T-cell (primary cell): ENCODE data around the gene CTXN1. TPM values are rescaled to one million over a fixed set of nuclear protein-coding genes. Genes with fewer than 3 reads are reported as not detected.

Source experiments
- ATAC-seq, 4 experiments: fragments of 200-7000 bp in 3 of 4; fragments of 150-1000 bp in 1 of 4; cut with Tn5 transposase; replicated peaks in 1 of 4; 1 replicate in 3 of 4; 2 replicates in 1 of 4; pipeline ENCODE4 v1.10.0; 2021; ENCODE audit warnings: moderate library complexity in 3 of 4, mild to moderate bottlenecking in 2 of 4, moderate number of reproducible peaks in 1 of 4
- CTCF ChIA-PET, 2 donors: fragments of 300-600 bp; sonication (Branson Sonifier 250); formaldehyde crosslinking; loops; one replicate each; lab custom pipeline; 2022; ENCODE audit warnings: antibody characterized with exemption in 2 of 2; lab: Charles Lee
- POLR2A ChIA-PET, 2 donors: fragments of 300-600 bp; sonication (Branson Sonifier 250); formaldehyde crosslinking; loops; one replicate each; lab custom pipeline; 2022; ENCODE audit warnings: antibody characterized with exemption in 2 of 2; lab: Charles Lee
- DNase-seq, 35 experiments: peaks; one replicate each; pipeline versions ENCODE4 v3.0.0 to v3.0.0-alpha.2; 2013 to 2023
- H3K27ac ChIP-seq: one replicate; pipeline ENCODE4 v1.5.1; 2013; ENCODE audit warnings: low read length
- H3K27me3 ChIP-seq, 2 experiments: replicated peaks in 1 of 2; 1 replicate in 1 of 2; 2 replicates in 1 of 2; pipeline versions ENCODE4 v1.6.1 to v1.7.0; 2013; ENCODE audit warnings: low read length in 1 of 2, mixed read lengths in 1 of 2; ENCODE audit not compliant: control insufficient read depth in 2 of 2, insufficient read depth in 2 of 2; ENCODE audit errors: extremely low read depth in 1 of 2
- H3K36me3 ChIP-seq, 2 donors: 1 replicate in 1 of 2; 2 replicates in 1 of 2; pipeline versions ENCODE4 v1.6.1 to v1.7.0; 2013; ENCODE audit warnings: low read length in 1 of 2; ENCODE audit not compliant: control insufficient read depth in 2 of 2, insufficient read depth in 1 of 2; ENCODE audit errors: extremely low read depth in 1 of 2
- H3K4me1 ChIP-seq, 2 experiments: 1 replicate in 1 of 2; 2 replicates in 1 of 2; pipeline versions ENCODE4 v1.6.1 to v1.7.0; 2013; ENCODE audit warnings: low read length in 2 of 2, mixed read lengths in 1 of 2; ENCODE audit not compliant: insufficient read depth in 2 of 2, control insufficient read depth in 1 of 2; ENCODE audit errors: extremely low read depth in 1 of 2
- H3K4me3 ChIP-seq, 2 donors: 1 replicate in 1 of 2; 2 replicates in 1 of 2; pipeline versions ENCODE4 v1.5.1 to v1.7.0; 2013; ENCODE audit warnings: mild to moderate bottlenecking in 2 of 2, low read length in 1 of 2, moderate library complexity in 1 of 2; ENCODE audit not compliant: control insufficient read depth in 1 of 2; ENCODE audit errors: extremely low read depth in 1 of 2
- H3K9me3 ChIP-seq: 2 replicates; pipeline ENCODE4 v1.7.0; 2013
- H3K27ac Mint-ChIP-seq, 2 donors: one replicate each; pipeline ENCODE4 v1.8.0; 2020 to 2021; ENCODE audit warnings: mild to moderate bottlenecking in 2 of 2, mixed read lengths in 2 of 2
- H3K27me3 Mint-ChIP-seq, 2 donors: one replicate each; pipeline ENCODE4 v1.8.0; 2021 to 2022; ENCODE audit warnings: mixed read lengths in 2 of 2
- H3K36me3 Mint-ChIP-seq: one replicate; pipeline ENCODE4 v1.8.0; 2021; ENCODE audit warnings: mixed read lengths
- H3K4me1 Mint-ChIP-seq, 3 donors: one replicate each; pipeline ENCODE4 v1.8.0; 2020 to 2022; ENCODE audit warnings: mixed read lengths in 3 of 3, mild to moderate bottlenecking in 1 of 3
- H3K4me3 Mint-ChIP-seq, 3 donors: one replicate each; pipeline ENCODE4 v1.8.0; 2020 to 2022; ENCODE audit warnings: mild to moderate bottlenecking in 3 of 3, mixed read lengths in 3 of 3, moderate library complexity in 3 of 3
- H3K9me3 Mint-ChIP-seq, 3 donors: one replicate each; pipeline ENCODE4 v1.8.0; 2020 to 2022; ENCODE audit warnings: mixed read lengths in 3 of 3
- WGBS: methylation state at CpG from one replicate; pipeline ENCODE4 v1.1.5; 2013; ENCODE audit warnings: missing lambda C conversion rate; ENCODE audit not compliant: insufficient coverage; 5-methylcytosine and 5-hydroxymethylcytosine counted together
- total RNA-seq, 35 experiments: library from RNA in 6 of 35; stranded (reverse) in 6 of 35; fragments of 120-200 nt in 1 of 35; gene quantifications; one replicate each; pipeline versions ENCODE4 v1.2.1 to v1.2.4 and lab custom pipeline; 2013 to 2026

The CTXN1 gene
- total RNA-seq, 5 donors from 2014 or later (not counting 1 experiment from before 2014, with no cell fraction given), result 0.19 to 0.47 (median 0.30) TPM; not detected in 1

DNA sequence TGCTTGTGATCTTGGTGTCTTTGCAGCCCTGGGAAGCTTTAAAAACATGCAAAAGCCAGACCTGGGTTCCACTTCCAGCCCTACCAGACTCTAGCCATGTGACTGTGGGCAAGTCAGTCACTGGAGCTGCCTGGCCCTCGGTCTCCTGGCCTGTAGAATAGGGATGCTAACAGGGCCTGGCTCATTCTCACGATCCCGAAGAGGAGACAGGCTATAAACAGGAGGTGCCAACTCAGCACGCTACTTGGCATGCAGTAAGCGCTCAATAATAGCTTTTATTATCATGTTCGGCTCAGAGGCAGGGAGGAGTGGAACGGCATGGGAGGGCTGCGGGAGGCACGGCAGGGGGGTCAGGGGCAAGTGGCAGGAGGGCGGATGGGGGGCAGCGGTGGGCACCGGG, 1.7 kb downstream of the CTXN1 start:
- WGBS, result 89% methylated on average over 12 of the region's 12 CpGs
- no peak overlapping the region for H3K27ac ChIP-seq
- H3K4me1 Mint-ChIP-seq, result peaks cover 23 to 43% (median 27%) of the 10 kb centered on the region in 3 donors
- DNase-seq (no peak), ATAC-seq (no peak)
- peaks cover 10 to 43% of the 10 kb centered on the region in 2 experiments for H3K4me1 ChIP-seq
- H3K9me3 Mint-ChIP-seq, result no peaks in the 10 kb centered on the region
- no peaks in the 10 kb centered on the region for H3K36me3 Mint-ChIP-seq
- CTCF ChIA-PET, result interaction anchor here in 1 of 2 donors (0.6 to 0.7 kb wide), 3 partner anchors 15 to 727 kb away, joined by 3 to 8 read pairs (median 7); no protein-coding TSS in a partner anchor
- POLR2A ChIA-PET, result interaction anchor here in 1 of 2 donors (0.6 kb wide), 1 partner anchor 17 kb away, joined by 12 read pairs; no protein-coding TSS in a partner anchor
- H3K4me3 Mint-ChIP-seq, result peak overlapping the region; percentile 34 to 74 (median 36)
- H3K27ac Mint-ChIP-seq, result no peak overlapping the region
- H3K36me3 ChIP-seq, result peaks cover 6 to 13% of the 10 kb centered on the region in 2 donors
- no peak overlapping the region for H3K4me3 ChIP-seq
- peaks cover 0 to 6% of the 10 kb centered on the region in 2 experiments for H3K27me3 ChIP-seq
- no peaks in the 10 kb centered on the region for H3K9me3 ChIP-seq
- peaks cover 4 to 6% of the 10 kb centered on the region in 2 donors for H3K27me3 Mint-ChIP-seq

DNA sequence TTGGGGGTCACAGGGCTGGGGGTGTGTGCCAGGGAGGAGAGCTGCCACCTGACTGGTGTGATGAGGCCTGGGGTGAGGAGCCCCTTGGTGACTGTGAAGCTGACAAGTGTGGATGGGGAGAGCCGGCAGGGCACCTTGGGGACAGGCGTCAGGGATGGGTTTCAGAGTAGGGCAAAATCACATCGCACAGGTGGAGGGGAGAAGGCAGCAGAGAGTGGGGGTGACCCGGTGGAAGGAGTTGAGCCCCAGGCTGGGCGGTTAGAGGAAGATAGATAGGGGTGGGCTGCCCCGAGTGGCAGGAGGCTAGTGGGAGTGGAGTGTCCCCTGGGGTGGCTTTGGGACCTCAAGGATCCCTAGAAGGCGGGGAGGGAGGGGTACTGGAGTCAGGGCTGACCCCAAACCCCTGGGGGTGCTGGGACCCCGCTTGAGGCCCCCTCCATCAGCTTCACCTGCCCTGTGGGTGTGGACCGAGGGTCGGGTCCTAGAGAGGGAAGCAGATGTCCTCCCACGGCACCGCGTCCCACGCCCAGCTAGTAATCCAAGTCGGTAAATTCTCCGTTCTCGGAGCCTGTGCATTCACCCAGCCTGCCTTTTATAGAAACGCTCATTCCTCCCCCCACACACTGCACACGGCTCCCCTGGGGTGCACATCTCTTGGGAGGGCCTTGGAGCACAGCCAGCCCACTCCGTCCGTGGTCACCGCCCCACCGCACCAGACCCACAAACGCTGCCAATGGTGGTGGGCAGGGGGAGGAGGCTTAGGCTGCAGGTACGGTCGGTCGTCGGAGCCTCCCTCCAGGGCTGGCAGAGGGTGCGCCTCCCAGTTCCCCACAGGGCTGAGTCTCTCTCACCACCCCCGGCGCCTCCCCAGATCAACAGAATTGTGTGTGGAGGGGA, 2.4 kb downstream of the CTXN1 start:
- H3K4me1 Mint-ChIP-seq, result peaks cover 23 to 39% (median 25%) of the 10 kb centered on the region in 3 donors
- H3K9me3 Mint-ChIP-seq, result no peaks in the 10 kb centered on the region
- Histone ChIP-seq H3K9me3 (no peaks in the 10 kb centered on the region), H3K4me3 (no peak overlapping the region), H3K4me1 (peaks cover 10 to 48% of the 10 kb centered on the region in 2 experiments), H3K36me3 (peaks cover 6 to 13% of the 10 kb centered on the region in 2 donors), H3K27ac (no peak overlapping the region), H3K27me3 (peaks cover 0 to 13% of the 10 kb centered on the region in 2 experiments)
- no peaks in the 10 kb centered on the region for H3K36me3 Mint-ChIP-seq
- POLR2A ChIA-PET, result no interaction called here
- no peak overlapping the region for H3K27ac Mint-ChIP-seq
- ATAC-seq (no peak), DNase-seq (no peak)
- H3K4me3 Mint-ChIP-seq, result peak overlapping the region in 1 of 3 donors; percentile 74
- H3K27me3 Mint-ChIP-seq, result peaks cover 4 to 6% of the 10 kb centered on the region in 2 donors
- WGBS, result 93% methylated on average over 15 of the region's 31 CpGs
- CTCF ChIA-PET, result interaction anchor here in 1 of 2 donors (0.6 to 0.7 kb wide), 3 partner anchors 16 to 727 kb away, joined by 3 to 8 read pairs (median 7); no protein-coding TSS in a partner anchor

- no peak for DNase-seq
- H3K4me1 ChIP-seq, result peaks cover 12 to 55% of the 10 kb centered on the region in 2 experiments
- no peak overlapping the region for H3K27ac ChIP-seq
- WGBS, result 93% methylated on average over 3 of the region's 8 CpGs
- CTCF ChIA-PET, result interaction anchor here in 1 of 2 donors (3.6 kb wide), 1 partner anchor 54 kb away, joined by 32 read pairs; no protein-coding TSS in a partner anchor
- peaks cover 3 to 21% of the 10 kb centered on the region in 2 experiments for H3K27me3 ChIP-seq
- Mint-ChIP-seq H3K4me1 (peaks cover 29 to 45% (median 30%) of the 10 kb centered on the region in 3 donors), H3K4me3 (peak overlapping the region in 2 of 3 donors; percentile 34 to 55), H3K27ac (no peak overlapping the region), H3K9me3 (no peaks in the 10 kb centered on the region), H3K36me3 (no peaks in the 10 kb centered on the region), H3K27me3 (peaks cover 4 to 13% of the 10 kb centered on the region in 2 donors)
- no peak for ATAC-seq
- H3K9me3 ChIP-seq, result no peaks in the 10 kb centered on the region
- POLR2A ChIA-PET, result no interaction called here
- no peak overlapping the region for H3K4me3 ChIP-seq
- H3K36me3 ChIP-seq, result peaks cover 6 to 13% of the 10 kb centered on the region in 2 donors
Observed at GRCh38 chr19:7922836-7923195, 3.1 kb downstream of the CTXN1 start.

GRCh38 chr19:7921967-7922835, 3.7 kb downstream of the CTXN1 start:
- peak overlapping the region in 1 of 2 donors; percentile 44 for H3K27ac Mint-ChIP-seq

GRCh38 chr19:7921302-7921966, 4.5 kb downstream of the CTXN1 start:
- POLR2A ChIA-PET, result interaction anchor here in 1 of 2 donors (0.6 to 2.2 kb wide), 5 partner anchors 9 to 1149 kb away, joined by 3 to 9 read pairs (median 5); partner anchors contain the start of genes MAP2K7, TIMM44 and VAV1
- Mint-ChIP-seq H3K4me1 (peaks cover 29 to 50% (median 32%) of the 10 kb centered on the region in 3 donors), H3K9me3 (no peaks in the 10 kb centered on the region), H3K27ac (peak overlapping the region; percentile 91 to 94), H3K36me3 (no peaks in the 10 kb centered on the region), H3K4me3 (peak overlapping the region; percentile 86 to 94 (median 88)), H3K27me3 (peaks cover 4 to 19% of the 10 kb centered on the region in 2 donors)
- no peak for DNase-seq
- Histone ChIP-seq H3K4me1 (peaks cover 17 to 64% of the 10 kb centered on the region in 2 experiments), H3K4me3 (peak overlapping the region; percentile 55 to 57), H3K36me3 (peaks cover 6 to 13% of the 10 kb centered on the region in 2 donors), H3K27me3 (peaks cover 3 to 30% of the 10 kb centered on the region in 2 experiments), H3K27ac (peak overlapping the region; percentile 72), H3K9me3 (no peaks in the 10 kb centered on the region)
- CTCF ChIA-PET, result interaction anchor here (0.6 to 3.6 kb wide), 7 partner anchors 8 to 353 kb away, joined by 3 to 33 read pairs (median 11); partner anchors contain the start of genes MAP2K7 (in 1 of the 2) and TIMM44 (in 1 of the 2)
- ATAC-seq, result no peak
- WGBS, result 62% methylated on average over 15 of the region's 17 CpGs

More at GRCh38 chr19:7921967-7922835, 3.7 kb downstream of the CTXN1 start:
- Histone ChIP-seq H3K27me3 (peaks cover 3 to 26% of the 10 kb centered on the region in 2 experiments), H3K9me3 (no peaks in the 10 kb centered on the region), H3K4me3 (no peak overlapping the region), H3K36me3 (peaks cover 6 to 13% of the 10 kb centered on the region in 2 donors), H3K27ac (no peak overlapping the region), H3K4me1 (peaks cover 14 to 61% of the 10 kb centered on the region in 2 experiments)
- H3K4me1 Mint-ChIP-seq, result peaks cover 29 to 48% (median 30%) of the 10 kb centered on the region in 3 donors
- no peaks in the 10 kb centered on the region for H3K36me3 Mint-ChIP-seq
- peak overlapping the region in 2 of 3 donors; percentile 14 to 39 for H3K4me3 Mint-ChIP-seq
- H3K9me3 Mint-ChIP-seq, result no peaks in the 10 kb centered on the region
- POLR2A ChIA-PET, result interaction anchor here in 1 of 2 donors (1.8 kb wide), 1 partner anchor 22 kb away, joined by 4 read pairs; the partner anchor contains the start of gene TIMM44
- DNase-seq (no peak), ATAC-seq (no peak)
- H3K27me3 Mint-ChIP-seq, result peaks cover 4 to 15% of the 10 kb centered on the region in 2 donors
- WGBS, result 88% methylated on average over 18 of the region's 31 CpGs
- CTCF ChIA-PET, result interaction anchor here in 1 of 2 donors (3.3 to 3.6 kb wide), 2 partner anchors 19 to 53 kb away, joined by 28 to 32 read pairs; partner anchors contain the start of gene MAP2K7
